ENCODE data around the gene IER3IP1. TPM values are rescaled to one million over a fixed set of nuclear protein-coding genes. Genes with fewer than 3 reads are reported as not detected.

Gene IER3IP1
- total and polyA plus RNA-seq, 11 donors = 6.9 to 21.9 (median 10.5) TPM

DNA sequence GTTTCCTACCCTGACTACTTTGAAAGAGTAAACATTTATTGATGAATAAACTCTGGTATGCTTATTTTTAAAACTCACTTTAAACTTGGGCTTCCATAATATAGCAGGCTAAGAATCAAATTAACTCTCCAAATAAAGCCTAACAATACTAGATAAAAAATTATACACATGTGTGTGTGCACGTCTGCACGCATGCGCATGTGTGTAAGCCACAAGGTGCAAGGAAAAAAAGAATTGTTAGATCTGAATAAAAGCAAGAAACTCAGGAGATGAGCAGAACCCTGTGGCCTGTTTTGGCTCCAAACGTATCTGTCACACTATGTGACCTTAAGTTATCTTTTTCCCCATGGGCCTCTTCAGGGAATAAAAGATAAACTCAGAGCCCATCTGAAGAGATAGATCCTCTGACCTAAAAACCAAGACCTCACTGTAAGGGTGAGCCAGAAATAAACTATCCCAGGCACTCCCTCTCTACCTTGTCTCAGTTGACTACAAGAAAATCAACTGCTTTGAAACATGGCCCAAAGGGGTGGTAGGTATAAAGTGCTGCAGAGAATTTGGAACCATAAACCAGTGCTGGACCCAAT is 32.2 kb downstream of the IER3IP1 start:
- peak overlapping the region in 3 of 12 donors; percentile 10 to 37 (median 25) for H3K27ac ChIP-seq
- H3K27me3 ChIP-seq = no peaks in the 10 kb centered on the region
- H3K4me1 ChIP-seq = peaks cover 0 to 41% (median 18%) of the 10 kb centered on the region in 12 donors
- intact Hi-C loops (cut with DNase I) = loop anchor here in 1 of 10 donors (5.0 kb wide), 1 partner anchor 33 kb away; the partner anchor contains the start of gene IER3IP1
- H3K4me3 ChIP-seq = no peak overlapping the region
- ATAC-seq (peak in 3 of 4 donors; percentile 69 to 76 (median 74)), DNase-seq (no peak)
- no peaks in the 10 kb centered on the region for H3K9me3 ChIP-seq
- no peaks in the 10 kb centered on the region for H3K36me3 ChIP-seq
- WGBS, 4 donors = 72 to 76% (median 73%) methylated on average over 4 of the region's 4 CpGs
- TF ChIP-seq POLR2A (IDR thresholded peaks at IDR 0.05) (no peak), CTCF (IDR thresholded peaks at IDR 0.05) (no peak)

- TF ChIP-seq POLR2A (IDR thresholded peaks at IDR 0.05) (no peak), CTCF (IDR thresholded peaks at IDR 0.05) (no peak)
- intact Hi-C loops (cut with DNase I) = loop anchor here in 1 of 10 donors (5.0 kb wide), 1 partner anchor 34 kb away; the partner anchor contains the start of gene IER3IP1
- Histone ChIP-seq H3K4me1 (peaks cover 0 to 33% (median 11%) of the 10 kb centered on the region in 12 donors), H3K36me3 (no peaks in the 10 kb centered on the region), H3K4me3 (no peak overlapping the region), H3K9me3 (no peaks in the 10 kb centered on the region), H3K27me3 (no peaks in the 10 kb centered on the region), H3K27ac (no peak overlapping the region)
- 98 to 100% (median 98%) methylated on average over 5 of the region's 5 CpGs for WGBS, 4 donors
- no peak for DNase-seq
- ATAC-seq = no peak
Measured at GRCh38 chr18:47143153-47143552, 33.0 kb downstream of the IER3IP1 start.

- H3K27me3 ChIP-seq = no peaks in the 10 kb centered on the region
- TF ChIP-seq CTCF (IDR thresholded peaks at IDR 0.05) (no peak), POLR2A (IDR thresholded peaks at IDR 0.05) (no peak)
- H3K4me3 ChIP-seq = no peak overlapping the region
- ATAC-seq (no peak), DNase-seq (no peak)
- no peak overlapping the region for H3K27ac ChIP-seq
- H3K9me3 ChIP-seq = no peaks in the 10 kb centered on the region
- intact Hi-C loops (cut with DNase I) = loop anchor here in 1 of 10 donors (5.0 kb wide), 1 partner anchor 36 kb away; the partner anchor contains the start of gene IER3IP1
- peaks cover 0 to 8% (median 4%) of the 10 kb centered on the region in 9 donors for H3K36me3 ChIP-seq
- H3K4me1 ChIP-seq = peaks cover 0 to 20% (median 9%) of the 10 kb centered on the region in 12 donors
Measured at GRCh38 chr18:47141289-47141688, 34.9 kb downstream of the IER3IP1 start.

- ATAC-seq (no peak), DNase-seq (no peak)
- 91 to 98% (median 96%) methylated on average over 3 of the region's 3 CpGs for WGBS, 4 donors
- peaks cover 0 to 65% (median 44%) of the 10 kb centered on the region in 9 donors for H3K36me3 ChIP-seq
- TF ChIP-seq CTCF (IDR thresholded peaks at IDR 0.05) = no peak
- TF ChIP-seq POLR2A (IDR thresholded peaks at IDR 0.05) = no peak
- intact Hi-C loops (cut with DNase I) = loop anchor here in 1 of 10 donors (5.0 kb wide), 1 partner anchor 71 kb away; no protein-coding TSS in a partner anchor
- no peak overlapping the region for H3K27ac ChIP-seq
- no peaks in the 10 kb centered on the region for H3K9me3 ChIP-seq
- H3K4me1 ChIP-seq = no peaks in the 10 kb centered on the region
- H3K4me3 ChIP-seq = no peak overlapping the region
- H3K27me3 ChIP-seq = no peaks in the 10 kb centered on the region
Measured at GRCh38 chr18:47121146-47121545, 55.0 kb downstream of the IER3IP1 start.
